Activated CD4-positive, alpha-beta memory T cell treated with anti-CD3 and anti-CD28 coated beads, Interleukin-2, amount 10 ng/mL, durations not matched to agents 7 days and 5 days (primary cell): ENCODE measurements around the gene TMEM132D. TPM values are rescaled to one million over a fixed set of nuclear protein-coding genes. Genes with fewer than 3 reads are reported as not detected.

Source experiments
- CTCF ChIA-PET: fragments of 350-600 bp; sonication (Branson Sonifier 250); formaldehyde crosslinking; loops from one replicate; lab custom pipeline; 2021; ENCODE audit warnings: antibody characterized with exemption, inconsistent platforms; lab: Charles Lee
- POLR2A ChIA-PET: fragments of 350-600 bp; sonication (Branson Sonifier 250); formaldehyde crosslinking; loops from one replicate; lab custom pipeline; 2021; ENCODE audit warnings: antibody characterized with exemption; lab: Charles Lee
- DNase-seq: peaks from one replicate; pipeline ENCODE4 v3.0.0-alpha.2; 2020
- H3K27ac Mint-ChIP-seq: one replicate; pipeline ENCODE4 v1.8.0; 2021; ENCODE audit warnings: mild to moderate bottlenecking, mixed read lengths
- H3K27me3 Mint-ChIP-seq: one replicate; pipeline ENCODE4 v1.8.0; 2021; ENCODE audit warnings: mixed read lengths
- H3K36me3 Mint-ChIP-seq: one replicate; pipeline ENCODE4 v1.8.0; 2021; ENCODE audit warnings: low read depth, mixed read lengths
- H3K4me1 Mint-ChIP-seq: one replicate; pipeline ENCODE4 v1.8.0; 2021; ENCODE audit warnings: mixed read lengths
- H3K4me3 Mint-ChIP-seq: one replicate; pipeline ENCODE4 v1.8.0; 2021; ENCODE audit warnings: mild to moderate bottlenecking, mixed read lengths
- H3K9me3 Mint-ChIP-seq: one replicate; pipeline ENCODE4 v1.8.0; 2021; ENCODE audit warnings: mixed read lengths
- total RNA-seq, 2 experiments: library from RNA; stranded (reverse); gene quantifications; one replicate each; pipeline ENCODE4 v1.2.3, GENCODE V29; 2021

TMEM132D gene
- total RNA-seq, 2 experiments from 2014 or later = not detected

DNA sequence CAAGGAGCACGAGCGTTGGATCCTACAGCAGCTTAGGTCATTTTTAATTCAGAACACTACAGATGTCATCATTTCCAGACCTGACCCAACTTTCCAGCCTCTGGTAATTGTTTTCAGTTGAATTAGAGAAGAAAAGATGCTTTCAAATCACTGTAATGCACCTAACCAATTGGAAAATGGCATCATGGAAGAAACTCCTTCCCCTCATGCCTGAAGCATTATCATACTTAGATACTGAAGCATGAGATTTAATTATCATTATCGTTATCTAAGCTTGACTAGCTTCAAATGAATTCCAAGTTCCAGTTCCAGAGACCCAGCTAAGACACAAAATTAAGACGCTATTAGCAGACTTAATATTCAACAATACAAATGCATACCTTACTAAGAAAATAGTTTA, 299.3 kb downstream of the TMEM132D start:
- no peaks in the 10 kb centered on the region for H3K36me3 Mint-ChIP-seq
- H3K27ac Mint-ChIP-seq = no peak overlapping the region
- H3K9me3 Mint-ChIP-seq = peaks cover 11% of the 10 kb centered on the region
- no peaks in the 10 kb centered on the region for H3K4me1 Mint-ChIP-seq
- no peaks in the 10 kb centered on the region for H3K27me3 Mint-ChIP-seq
- ChIA-PET POLR2A (no interaction called here), CTCF (no interaction called here)
- no peak for DNase-seq
- H3K4me3 Mint-ChIP-seq = no peak overlapping the region

DNA sequence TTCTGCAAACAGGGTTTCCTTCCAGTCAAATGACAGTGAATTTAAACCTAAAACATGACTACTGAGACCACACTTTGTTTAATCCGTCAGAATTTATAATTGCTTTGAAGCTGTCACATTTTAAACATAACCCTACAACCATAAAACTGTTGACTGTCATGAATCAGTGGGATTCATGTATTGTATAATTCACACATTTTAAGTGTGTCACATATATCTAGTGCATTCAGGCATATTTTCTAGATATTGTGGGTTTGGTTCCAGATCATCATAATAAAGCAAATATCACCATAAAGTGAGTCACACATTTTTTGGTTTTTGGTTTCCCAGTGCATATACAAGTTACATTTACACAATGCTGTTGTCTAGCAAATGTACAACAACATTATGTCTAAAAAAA, 304.4 kb downstream of the TMEM132D start:
- H3K9me3 Mint-ChIP-seq = peaks cover 9% of the 10 kb centered on the region
- DNase-seq = no peak
- POLR2A ChIA-PET = no interaction called here
- CTCF ChIA-PET = no interaction called here
- H3K36me3 Mint-ChIP-seq = no peaks in the 10 kb centered on the region
- no peaks in the 10 kb centered on the region for H3K4me1 Mint-ChIP-seq
- H3K4me3 Mint-ChIP-seq = no peak overlapping the region
- H3K27ac Mint-ChIP-seq = no peak overlapping the region
- no peaks in the 10 kb centered on the region for H3K27me3 Mint-ChIP-seq

DNA sequence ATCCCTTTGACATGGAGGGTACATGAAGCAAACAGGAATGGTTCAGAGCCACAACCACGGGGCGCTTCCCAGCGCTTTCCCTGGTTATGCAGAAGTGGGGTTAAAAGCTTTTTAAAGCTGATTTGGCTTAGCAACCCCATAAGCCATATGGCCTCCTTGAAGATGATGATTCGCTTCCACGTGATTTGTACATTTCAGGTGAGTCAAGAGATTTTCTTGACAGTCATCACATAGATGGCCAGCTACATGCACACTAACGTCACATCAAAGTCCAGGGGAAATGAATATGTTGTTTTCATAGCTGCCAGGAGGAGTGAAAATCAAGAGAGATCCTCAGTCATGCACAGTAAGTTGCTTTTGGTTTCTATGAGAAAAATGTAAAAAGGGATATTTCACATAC, 309.7 kb downstream of the TMEM132D start:
- no peak for DNase-seq
- H3K27ac Mint-ChIP-seq = no peak overlapping the region
- H3K4me1 Mint-ChIP-seq = no peaks in the 10 kb centered on the region
- peaks cover 8% of the 10 kb centered on the region for H3K9me3 Mint-ChIP-seq
- H3K36me3 Mint-ChIP-seq = no peaks in the 10 kb centered on the region
- POLR2A ChIA-PET = no interaction called here
- H3K27me3 Mint-ChIP-seq = no peaks in the 10 kb centered on the region
- CTCF ChIA-PET = no interaction called here
- no peak overlapping the region for H3K4me3 Mint-ChIP-seq

DNA sequence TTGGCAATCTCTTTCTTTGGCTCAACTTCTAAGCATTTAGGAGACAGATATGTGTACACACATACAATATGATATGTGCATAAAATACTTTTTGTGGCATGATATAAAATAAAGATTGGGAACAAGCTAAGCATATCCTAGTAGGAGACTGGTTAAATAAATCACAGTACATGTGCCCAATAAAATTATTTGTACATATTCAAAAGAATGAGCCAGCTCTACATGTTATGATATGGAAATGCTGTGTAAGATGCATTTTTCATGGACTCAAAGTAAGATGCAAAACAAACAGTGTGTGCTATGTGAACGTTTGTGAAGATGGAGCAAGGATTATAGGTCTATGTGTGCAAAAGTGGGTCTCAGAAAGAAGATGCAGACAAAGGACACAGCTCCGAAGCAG, 311.4 kb downstream of the TMEM132D start:
- H3K27ac Mint-ChIP-seq = no peak overlapping the region
- peaks cover 15% of the 10 kb centered on the region for H3K9me3 Mint-ChIP-seq

DNA sequence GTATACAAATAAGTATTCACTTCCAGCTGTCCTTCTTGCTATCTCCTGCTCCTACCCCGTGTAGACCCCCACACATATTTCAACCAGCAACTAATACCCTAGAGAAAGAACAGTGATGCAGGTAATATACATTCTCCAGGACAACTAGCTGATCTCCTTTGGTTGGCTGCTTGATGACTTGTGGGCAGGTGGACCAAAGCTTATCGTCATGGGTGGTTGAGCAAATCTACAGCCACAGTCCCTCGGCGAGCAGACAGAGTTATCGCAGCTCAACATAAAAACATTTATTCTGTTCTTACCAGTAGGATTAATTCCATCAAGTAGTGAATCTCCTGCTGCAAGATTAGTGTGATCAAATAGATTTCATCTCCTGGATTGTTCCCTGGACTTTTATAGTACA, 314.3 kb downstream of the TMEM132D start:
- DNase-seq = no peak
- no peak overlapping the region for H3K27ac Mint-ChIP-seq
- H3K9me3 Mint-ChIP-seq = peaks cover 17% of the 10 kb centered on the region
- POLR2A ChIA-PET = no interaction called here
- H3K4me1 Mint-ChIP-seq = no peaks in the 10 kb centered on the region
- CTCF ChIA-PET = no interaction called here
- H3K36me3 Mint-ChIP-seq = no peaks in the 10 kb centered on the region
- H3K27me3 Mint-ChIP-seq = no peaks in the 10 kb centered on the region
- no peak overlapping the region for H3K4me3 Mint-ChIP-seq

More for the DNA sequence above, 311.4 kb downstream of the TMEM132D start:
- Mint-ChIP-seq H3K4me1 (no peaks in the 10 kb centered on the region), H3K27me3 (no peaks in the 10 kb centered on the region), H3K36me3 (no peaks in the 10 kb centered on the region), H3K4me3 (no peak overlapping the region)
- CTCF ChIA-PET = no interaction called here
- POLR2A ChIA-PET = no interaction called here
- DNase-seq = no peak

DNA sequence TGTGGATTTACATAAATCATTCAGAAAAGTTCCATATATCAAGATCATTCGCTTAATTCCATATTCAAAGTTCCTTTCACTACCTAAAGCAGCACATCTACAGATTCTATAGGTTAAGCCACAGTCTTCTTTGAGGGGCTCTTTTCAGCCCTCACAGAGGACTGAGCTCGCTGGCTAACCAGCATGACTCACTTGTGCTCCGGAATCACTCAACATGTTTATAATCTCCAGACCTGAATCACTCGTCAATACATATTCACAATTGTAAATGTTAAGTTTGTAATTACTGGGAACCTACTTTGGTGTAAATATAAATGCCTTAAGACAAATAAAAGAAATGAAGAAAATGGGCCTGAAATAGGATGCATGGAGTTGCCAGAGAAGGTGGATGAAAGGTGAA, 315.7 kb downstream of the TMEM132D start:
- Mint-ChIP-seq H3K27me3 (no peaks in the 10 kb centered on the region), H3K36me3 (no peaks in the 10 kb centered on the region), H3K27ac (no peak overlapping the region), H3K4me1 (no peaks in the 10 kb centered on the region), H3K9me3 (peaks cover 19% of the 10 kb centered on the region), H3K4me3 (no peak overlapping the region)
- ChIA-PET POLR2A (no interaction called here), CTCF (no interaction called here)
- no peak for DNase-seq

DNA sequence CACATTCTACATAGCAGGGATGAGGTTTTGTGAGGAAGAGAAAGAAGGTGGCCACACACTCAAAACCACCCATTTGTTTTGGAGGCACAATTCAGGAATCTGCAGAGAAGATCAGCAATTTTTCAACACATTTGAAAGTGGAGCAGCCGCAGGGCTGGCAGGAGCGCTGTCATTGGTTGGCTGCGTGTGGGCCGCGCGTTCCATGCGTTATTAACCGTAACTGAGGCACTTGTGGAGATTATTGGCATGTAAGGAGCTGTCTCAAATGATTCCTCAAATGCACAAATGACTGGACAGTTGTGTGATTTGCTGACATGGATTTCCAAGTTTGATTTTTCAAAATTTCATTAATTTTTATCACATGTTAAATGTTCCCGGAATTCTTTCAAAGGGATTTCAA, 318.5 kb downstream of the TMEM132D start:
- no peak overlapping the region for H3K4me3 Mint-ChIP-seq
- DNase-seq = no peak
- no peaks in the 10 kb centered on the region for H3K36me3 Mint-ChIP-seq
- no peaks in the 10 kb centered on the region for H3K27me3 Mint-ChIP-seq
- H3K4me1 Mint-ChIP-seq = no peaks in the 10 kb centered on the region
- peaks cover 25% of the 10 kb centered on the region for H3K9me3 Mint-ChIP-seq
- ChIA-PET CTCF (no interaction called here), POLR2A (no interaction called here)
- H3K27ac Mint-ChIP-seq = no peak overlapping the region

DNA sequence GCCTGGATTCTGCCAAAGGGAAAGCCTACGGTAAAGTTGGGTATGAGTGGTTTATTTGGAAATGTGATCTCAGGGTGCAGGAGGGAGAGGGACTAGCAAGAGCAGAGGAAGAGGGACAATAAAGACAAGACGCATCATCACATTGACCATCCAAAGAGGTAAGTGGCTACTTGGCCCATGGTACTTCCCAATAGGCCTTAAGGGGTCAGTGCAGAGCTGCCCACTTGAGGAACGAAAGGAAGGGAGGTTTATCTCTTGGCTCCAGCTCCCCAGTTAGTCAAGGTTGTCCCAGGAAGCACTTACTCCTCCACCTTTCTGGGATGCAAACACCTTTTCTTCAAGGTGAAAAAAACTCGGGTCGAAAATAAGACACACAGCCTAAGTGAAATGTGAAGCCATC, 323.9 kb downstream of the TMEM132D start:
- H3K9me3 Mint-ChIP-seq = peaks cover 15% of the 10 kb centered on the region
- H3K27me3 Mint-ChIP-seq = no peaks in the 10 kb centered on the region
- H3K36me3 Mint-ChIP-seq = no peaks in the 10 kb centered on the region
- ChIA-PET POLR2A (no interaction called here), CTCF (no interaction called here)
- DNase-seq = no peak
- no peaks in the 10 kb centered on the region for H3K4me1 Mint-ChIP-seq
- H3K4me3 Mint-ChIP-seq = no peak overlapping the region
- no peak overlapping the region for H3K27ac Mint-ChIP-seq

DNA sequence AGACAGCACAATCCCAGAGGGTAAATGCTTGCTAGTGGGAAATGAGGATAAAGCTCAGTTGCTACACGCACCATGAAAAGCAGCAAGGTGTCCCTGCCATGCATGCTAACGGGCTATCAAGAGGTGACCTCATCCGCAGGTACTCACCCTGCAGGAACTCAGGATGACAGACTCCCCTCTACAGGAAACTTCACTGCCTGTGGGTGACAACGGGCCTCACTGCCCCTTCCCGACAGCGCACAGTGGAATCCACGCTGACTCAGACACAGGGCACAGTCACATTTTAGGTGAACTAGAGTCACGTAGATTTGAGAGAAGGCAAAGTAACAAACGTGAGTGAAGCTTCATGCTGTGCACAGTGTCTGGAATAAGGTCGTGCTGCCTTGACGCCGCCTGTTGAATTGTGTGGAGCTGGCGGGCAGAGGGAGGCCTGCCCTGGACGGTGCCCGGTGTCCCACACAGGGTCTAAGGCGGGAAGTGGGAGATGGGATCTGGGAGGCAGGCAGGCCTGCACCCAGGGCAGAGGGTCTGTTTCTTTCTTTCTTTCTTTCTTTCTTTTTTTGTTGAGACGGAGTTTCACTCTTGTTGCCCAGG, 331.8 kb downstream of the TMEM132D start:
- no peaks in the 10 kb centered on the region for H3K4me1 Mint-ChIP-seq
- no peak overlapping the region for H3K4me3 Mint-ChIP-seq
- H3K36me3 Mint-ChIP-seq = no peaks in the 10 kb centered on the region
- peaks cover 22% of the 10 kb centered on the region for H3K9me3 Mint-ChIP-seq
- no peaks in the 10 kb centered on the region for H3K27me3 Mint-ChIP-seq
- DNase-seq = no peak
- POLR2A ChIA-PET = no interaction called here
- H3K27ac Mint-ChIP-seq = no peak overlapping the region
- CTCF ChIA-PET = no interaction called here

DNA sequence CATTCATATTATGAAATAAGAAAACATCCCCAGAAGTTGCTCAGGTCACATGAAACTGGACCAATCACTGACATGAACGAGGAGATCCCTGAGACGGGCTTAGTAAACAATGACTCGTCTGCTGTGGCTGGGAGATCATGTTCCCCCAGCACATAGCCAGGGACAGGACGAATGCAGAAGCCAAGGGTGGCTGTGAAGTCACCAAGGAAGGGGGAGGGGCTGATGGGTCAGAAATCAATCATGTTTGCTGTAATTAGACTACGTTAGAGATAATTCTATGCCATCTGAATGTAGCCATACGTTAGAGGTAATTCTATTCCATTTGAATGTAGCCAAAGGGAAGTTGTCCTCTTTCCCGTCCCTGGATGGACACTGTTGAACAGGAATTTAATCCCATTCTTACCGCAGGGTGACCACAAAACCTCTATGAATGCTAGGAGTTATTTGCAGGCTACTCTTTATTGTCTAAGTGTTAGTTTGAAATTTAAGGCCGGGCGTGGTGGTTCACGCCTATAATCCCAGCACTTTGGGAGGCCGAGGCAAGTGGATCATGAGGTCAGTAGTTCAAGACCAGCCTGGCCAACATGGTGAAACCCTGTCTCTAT, 332.9 kb downstream of the TMEM132D start:
- Mint-ChIP-seq H3K27ac (no peak overlapping the region), H3K9me3 (peaks cover 22% of the 10 kb centered on the region), H3K27me3 (no peaks in the 10 kb centered on the region), H3K4me3 (no peak overlapping the region), H3K4me1 (no peaks in the 10 kb centered on the region), H3K36me3 (no peaks in the 10 kb centered on the region)
- CTCF ChIA-PET = no interaction called here
- no peak for DNase-seq
- POLR2A ChIA-PET = no interaction called here

DNA sequence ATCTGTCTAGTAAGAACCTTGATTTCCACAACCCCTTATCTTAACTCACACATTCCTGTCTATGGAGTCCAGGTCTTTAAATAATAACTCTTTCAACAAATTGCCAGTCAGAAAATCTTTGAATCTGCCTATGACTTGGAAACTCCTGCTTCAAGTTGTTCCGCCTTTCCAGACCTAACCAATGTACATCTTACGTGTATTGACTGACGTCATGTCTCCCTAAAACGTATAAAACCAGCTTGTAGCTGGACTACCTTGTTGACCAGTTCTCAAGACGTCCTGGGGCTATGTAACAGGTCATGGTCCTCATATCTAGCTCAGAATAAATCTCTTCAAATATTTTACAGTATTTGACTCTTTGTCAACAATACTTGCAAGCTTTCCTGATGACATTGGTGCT, 337.0 kb downstream of the TMEM132D start:
- ChIA-PET CTCF (no interaction called here), POLR2A (no interaction called here)
- H3K27me3 Mint-ChIP-seq = no peaks in the 10 kb centered on the region
- no peak for DNase-seq
- H3K36me3 Mint-ChIP-seq = no peaks in the 10 kb centered on the region
- H3K27ac Mint-ChIP-seq = no peak overlapping the region
- peaks cover 13% of the 10 kb centered on the region for H3K9me3 Mint-ChIP-seq
- H3K4me1 Mint-ChIP-seq = peaks cover 5% of the 10 kb centered on the region
- no peak overlapping the region for H3K4me3 Mint-ChIP-seq

DNA sequence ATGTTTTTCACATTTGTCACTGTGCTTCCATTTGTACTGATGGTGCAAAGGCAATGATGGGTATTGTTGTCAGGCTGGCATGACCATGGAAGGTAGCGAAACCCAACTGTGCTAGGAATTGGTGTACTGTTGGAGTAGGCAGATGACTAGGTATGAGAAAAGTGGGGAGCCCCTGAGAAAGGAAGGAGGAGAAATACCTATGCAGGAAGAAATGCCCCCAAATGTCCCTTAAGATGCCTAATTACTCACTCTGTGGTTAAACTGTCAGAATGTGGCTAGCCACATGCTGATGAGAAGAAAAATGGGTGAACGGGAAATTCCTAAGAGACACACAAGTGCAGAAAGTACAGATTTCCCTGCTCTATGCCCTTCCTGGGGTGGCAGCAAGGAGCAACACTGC, 339.1 kb downstream of the TMEM132D start:
- H3K4me1 Mint-ChIP-seq = peaks cover 5% of the 10 kb centered on the region
- CTCF ChIA-PET = no interaction called here
- H3K27me3 Mint-ChIP-seq = no peaks in the 10 kb centered on the region
- no peaks in the 10 kb centered on the region for H3K36me3 Mint-ChIP-seq
- H3K27ac Mint-ChIP-seq = no peak overlapping the region
- no peak for DNase-seq
- peaks cover 12% of the 10 kb centered on the region for H3K9me3 Mint-ChIP-seq
- H3K4me3 Mint-ChIP-seq = no peak overlapping the region
- POLR2A ChIA-PET = no interaction called here

DNA sequence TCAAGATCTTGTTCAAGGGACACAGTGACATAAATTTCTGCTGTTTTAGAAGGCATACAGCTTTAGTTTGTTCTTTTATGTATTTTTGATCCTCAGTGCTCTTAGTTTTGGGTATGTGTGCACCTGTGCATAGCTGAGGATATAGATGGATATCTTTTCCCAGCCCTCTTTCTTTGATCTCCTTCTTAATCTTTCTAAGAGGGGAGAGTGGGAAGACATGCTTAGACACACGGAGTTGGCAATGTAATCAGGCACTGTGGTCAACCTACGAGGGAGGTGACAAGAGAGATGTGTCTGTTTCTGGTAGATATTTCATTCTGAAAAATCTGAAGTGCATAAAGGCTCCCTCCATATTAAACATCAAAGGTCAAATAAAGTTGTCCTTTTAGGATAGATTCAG, 340.6 kb downstream of the TMEM132D start:
- no peak overlapping the region for H3K4me3 Mint-ChIP-seq
- no peaks in the 10 kb centered on the region for H3K36me3 Mint-ChIP-seq
- peaks cover 5% of the 10 kb centered on the region for H3K4me1 Mint-ChIP-seq
- H3K9me3 Mint-ChIP-seq = peaks cover 11% of the 10 kb centered on the region
- no peak for DNase-seq
- no peaks in the 10 kb centered on the region for H3K27me3 Mint-ChIP-seq
- H3K27ac Mint-ChIP-seq = no peak overlapping the region
- ChIA-PET CTCF (no interaction called here), POLR2A (no interaction called here)

DNA sequence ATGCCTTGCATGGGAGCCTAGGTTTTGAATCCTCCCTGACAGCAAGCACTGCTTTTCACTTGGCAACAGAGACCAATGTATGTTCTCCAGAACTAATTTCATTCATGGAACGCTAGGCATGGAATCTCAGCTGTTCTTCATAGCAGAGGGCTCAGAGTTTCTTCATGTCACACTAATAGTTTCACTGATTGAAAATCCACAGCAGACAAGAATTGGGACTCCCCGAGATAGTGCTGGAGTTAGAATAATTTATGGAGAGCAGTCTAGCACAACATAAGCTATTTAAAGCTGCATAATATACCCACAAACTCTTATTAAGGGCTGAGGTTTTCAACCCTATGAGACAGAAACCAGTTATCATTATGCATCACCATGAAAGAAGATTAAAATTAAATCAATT, 342.5 kb downstream of the TMEM132D start:
- POLR2A ChIA-PET = no interaction called here
- H3K9me3 Mint-ChIP-seq = peaks cover 10% of the 10 kb centered on the region
- peaks cover 5% of the 10 kb centered on the region for H3K4me1 Mint-ChIP-seq
- no peak for DNase-seq
- CTCF ChIA-PET = no interaction called here
- H3K27me3 Mint-ChIP-seq = no peaks in the 10 kb centered on the region
- H3K27ac Mint-ChIP-seq = no peak overlapping the region
- no peak overlapping the region for H3K4me3 Mint-ChIP-seq
- no peaks in the 10 kb centered on the region for H3K36me3 Mint-ChIP-seq
